Neural crest cell (in vitro differentiated cells): ENCODE data around the gene PLEKHG3. TPM values are rescaled to one million over a fixed set of nuclear protein-coding genes. Genes with fewer than 3 reads are reported as not detected.

Experiments used
- DNase-seq: peaks from one replicate; pipeline ENCODE4 v3.0.0; 2021; ENCODE audit warnings: low read depth, mixed read lengths, low spot score
- H3K27ac Mint-ChIP-seq: one replicate; pipeline ENCODE4 v1.8.0; 2021; ENCODE audit warnings: mild to moderate bottlenecking, mixed read lengths; ENCODE audit not compliant: unreplicated experiment
- H3K27me3 Mint-ChIP-seq: 2 replicates; pipeline ENCODE4 v1.8.0; 2021; ENCODE audit warnings: low read depth, mild to moderate bottlenecking, mixed read lengths
- H3K36me3 Mint-ChIP-seq: 2 replicates; pipeline ENCODE4 v1.8.0; 2021; ENCODE audit warnings: low read depth, mild to moderate bottlenecking, mixed read lengths
- H3K4me1 Mint-ChIP-seq: 2 replicates; pipeline ENCODE4 v1.8.0; 2021; ENCODE audit warnings: mixed read lengths
- H3K4me3 Mint-ChIP-seq: one replicate; pipeline ENCODE4 v1.8.0; 2021; ENCODE audit warnings: mild to moderate bottlenecking, mixed read lengths
- H3K9me3 Mint-ChIP-seq: 2 replicates; pipeline ENCODE4 v1.8.0; 2021; ENCODE audit warnings: mixed read lengths
- CTCF ChIP-seq: fragments of 200-600 bp; sonication (generic); conservative IDR thresholded peaks from 2 replicates; pipeline ENCODE4 v1.5.0; 2021; ENCODE audit warnings: antibody characterized with exemption, mild to moderate bottlenecking
- total RNA-seq: library from RNA; stranded (reverse); gene quantifications from 2 replicates; pipeline ENCODE4 v1.2.1, GENCODE V29; 2021

PLEKHG3 gene
- total RNA-seq, 1 donor from 2014 or later, result 43.4 TPM

GRCh38 chr14:64741961-64742360 lies 37.7 kb downstream of the PLEKHG3 start:
- Mint-ChIP-seq H3K36me3 (peaks cover 8% of the 10 kb centered on the region), H3K9me3 (no peaks in the 10 kb centered on the region), H3K27ac (no peak overlapping the region), H3K4me1 (no peaks in the 10 kb centered on the region), H3K4me3 (no peak overlapping the region), H3K27me3 (no peaks in the 10 kb centered on the region)
- no peak for TF ChIP-seq CTCF
- no peak for DNase-seq

GRCh38 chr14:64743061-64743460 lies 38.8 kb downstream of the PLEKHG3 start:
- Mint-ChIP-seq H3K4me3 (no peak overlapping the region), H3K9me3 (no peaks in the 10 kb centered on the region), H3K36me3 (peaks cover 8% of the 10 kb centered on the region), H3K27ac (no peak overlapping the region), H3K4me1 (no peaks in the 10 kb centered on the region), H3K27me3 (no peaks in the 10 kb centered on the region)
- no peak for DNase-seq
- no peak for TF ChIP-seq CTCF

- no peaks in the 10 kb centered on the region for H3K27me3 Mint-ChIP-seq
- H3K36me3 Mint-ChIP-seq, result peaks cover 7% of the 10 kb centered on the region
- TF ChIP-seq CTCF, result no peak
- no peaks in the 10 kb centered on the region for H3K4me1 Mint-ChIP-seq
- no peak overlapping the region for H3K4me3 Mint-ChIP-seq
- H3K9me3 Mint-ChIP-seq, result no peaks in the 10 kb centered on the region
- H3K27ac Mint-ChIP-seq, result no peak overlapping the region
- DNase-seq, result no peak
Observed at GRCh38 chr14:64745511-64746091, 41.4 kb downstream of the PLEKHG3 start.

- H3K4me3 Mint-ChIP-seq, result no peak overlapping the region
- no peaks in the 10 kb centered on the region for H3K4me1 Mint-ChIP-seq
- no peak for DNase-seq
- no peaks in the 10 kb centered on the region for H3K9me3 Mint-ChIP-seq
- peaks cover 3% of the 10 kb centered on the region for H3K36me3 Mint-ChIP-seq
- no peak overlapping the region for H3K27ac Mint-ChIP-seq
- H3K27me3 Mint-ChIP-seq, result no peaks in the 10 kb centered on the region
- no peak for TF ChIP-seq CTCF
Observed at GRCh38 chr14:64746298-64747250, 42.4 kb downstream of the PLEKHG3 start.

- no peaks in the 10 kb centered on the region for H3K4me1 Mint-ChIP-seq
- DNase-seq, result no peak
- no peaks in the 10 kb centered on the region for H3K9me3 Mint-ChIP-seq
- H3K27ac Mint-ChIP-seq, result no peak overlapping the region
- peaks cover 3% of the 10 kb centered on the region for H3K36me3 Mint-ChIP-seq
- no peak overlapping the region for H3K4me3 Mint-ChIP-seq
- TF ChIP-seq CTCF, result no peak
- H3K27me3 Mint-ChIP-seq, result no peaks in the 10 kb centered on the region
Observed at GRCh38 chr14:64747327-64747726, 43.1 kb downstream of the PLEKHG3 start.
